KG1 (cell line): Measurements from ENCODE around the gene CLDN20.
"Not testable (repeated sequence)": the region's sequence is repeated elsewhere in the genome, so short reads cannot be mapped to it uniquely, and the experiment has no call there.

ENCODE experiments used
- DNase-seq: peaks from one replicate; lab custom pipeline; 2025; lab: John Stamatoyannopoulos, UW

Gene CLDN20

GRCh38 chr6:155263373-155264063, at the start of gene CLDN20:
Gene CLDN20, plus strand, starts transcription at chr6:155264013. Its CDS starts 11,707 bp downstream, at chr6:155275720.
- DNase-seq, result no peak

- DNase-seq, result no peak
Observed at GRCh38 chr6:155215906-155216305, 47.9 kb upstream of the CLDN20 start.

- DNase-seq, result no peak
Observed at GRCh38 chr6:155216312-155217046, 47.3 kb upstream of the CLDN20 start.

- DNase-seq, result not testable (repeated sequence)
Observed at GRCh38 chr6:155218711-155219110, 45.1 kb upstream of the CLDN20 start.

GRCh38 chr6:155219299-155219698, 44.5 kb upstream of the CLDN20 start:
- no peak for DNase-seq

GRCh38 chr6:155219858-155220301, 43.9 kb upstream of the CLDN20 start:
- DNase-seq, result no peak

- no peak for DNase-seq
Observed at GRCh38 chr6:155221086-155221485, 42.7 kb upstream of the CLDN20 start.

- no peak for DNase-seq
Observed at GRCh38 chr6:155222506-155222905, 41.3 kb upstream of the CLDN20 start.

GRCh38 chr6:155223646-155224451, 40.0 kb upstream of the CLDN20 start:
- DNase-seq, result no peak

GRCh38 chr6:155224618-155225017, 39.2 kb upstream of the CLDN20 start:
- DNase-seq, result no peak

GRCh38 chr6:155227046-155227445, 36.8 kb upstream of the CLDN20 start:
- DNase-seq, result no peak

- DNase-seq, result no peak
Observed at GRCh38 chr6:155228546-155229166, 35.2 kb upstream of the CLDN20 start.

- not testable (repeated sequence) for DNase-seq
Observed at GRCh38 chr6:155230975-155231374, 32.8 kb upstream of the CLDN20 start.

- DNase-seq, result no peak
Observed at GRCh38 chr6:155232848-155233247, 31.0 kb upstream of the CLDN20 start.

- no peak for DNase-seq
Observed at GRCh38 chr6:155234167-155234566, 29.6 kb upstream of the CLDN20 start.

GRCh38 chr6:155234687-155235086, 29.1 kb upstream of the CLDN20 start:
- no peak for DNase-seq

GRCh38 chr6:155235087-155235486, 28.7 kb upstream of the CLDN20 start:
- no peak for DNase-seq

GRCh38 chr6:155237613-155238012, 26.2 kb upstream of the CLDN20 start:
- DNase-seq, result no peak

- DNase-seq, result no peak
Observed at GRCh38 chr6:155240905-155241600, 22.8 kb upstream of the CLDN20 start.

- DNase-seq, result no peak
Observed at GRCh38 chr6:155241966-155242365, 21.8 kb upstream of the CLDN20 start.

GRCh38 chr6:155244434-155244833, 19.4 kb upstream of the CLDN20 start:
- DNase-seq, result no peak

GRCh38 chr6:155245193-155245592, 18.6 kb upstream of the CLDN20 start:
- no peak for DNase-seq
